Effector memory CD8-positive, alpha-beta T cell (primary cell): ENCODE measurements around the gene PCID2.
"Not testable (repeated sequence)": the region's sequence is repeated elsewhere in the genome, so short reads cannot be mapped to it uniquely, and the experiment has no call there.

Experiments
- ATAC-seq: fragments of 150-1000 bp; cut with Tn5 transposase; replicated peaks from 2 replicates; pipeline ENCODE4 v1.10.0; 2021; ENCODE audit warnings: mild to moderate bottlenecking, moderate library complexity
- DNase-seq, 3 experiments: peaks; one replicate each; pipeline ENCODE4 v3.0.0; 2021
- H3K27ac Mint-ChIP-seq, 2 donors: one replicate each; pipeline ENCODE4 v1.8.0; 2022; ENCODE audit warnings: mild to moderate bottlenecking in 2 of 2, mixed read lengths in 2 of 2, moderate library complexity in 2 of 2
- H3K27me3 Mint-ChIP-seq, 2 donors: one replicate each; pipeline ENCODE4 v1.8.0; 2022; ENCODE audit warnings: mixed read lengths in 2 of 2
- H3K36me3 Mint-ChIP-seq: one replicate; pipeline ENCODE4 v1.8.0; 2022; ENCODE audit warnings: mild to moderate bottlenecking, moderate library complexity, mixed read lengths; ENCODE audit not compliant: insufficient read depth
- H3K4me1 Mint-ChIP-seq, 2 donors: one replicate each; pipeline ENCODE4 v1.8.0; 2022; ENCODE audit warnings: low read depth in 2 of 2, mixed read lengths in 2 of 2
- H3K4me3 Mint-ChIP-seq, 2 donors: one replicate each; pipeline ENCODE4 v1.8.0; 2022; ENCODE audit warnings: mild to moderate bottlenecking in 2 of 2, mixed read lengths in 2 of 2, moderate library complexity in 2 of 2
- H3K9me3 Mint-ChIP-seq, 2 donors: one replicate each; pipeline ENCODE4 v1.8.0; 2022; ENCODE audit warnings: mixed read lengths in 2 of 2
- total RNA-seq, 9 experiments: gene quantifications; one replicate each; lab custom pipeline; 2026; lab: John Stamatoyannopoulos, UW

The PCID2 gene
- 47.7 to 95.4 (median 74.3) reads per million in 9 experiments for total RNA-seq

DNA sequence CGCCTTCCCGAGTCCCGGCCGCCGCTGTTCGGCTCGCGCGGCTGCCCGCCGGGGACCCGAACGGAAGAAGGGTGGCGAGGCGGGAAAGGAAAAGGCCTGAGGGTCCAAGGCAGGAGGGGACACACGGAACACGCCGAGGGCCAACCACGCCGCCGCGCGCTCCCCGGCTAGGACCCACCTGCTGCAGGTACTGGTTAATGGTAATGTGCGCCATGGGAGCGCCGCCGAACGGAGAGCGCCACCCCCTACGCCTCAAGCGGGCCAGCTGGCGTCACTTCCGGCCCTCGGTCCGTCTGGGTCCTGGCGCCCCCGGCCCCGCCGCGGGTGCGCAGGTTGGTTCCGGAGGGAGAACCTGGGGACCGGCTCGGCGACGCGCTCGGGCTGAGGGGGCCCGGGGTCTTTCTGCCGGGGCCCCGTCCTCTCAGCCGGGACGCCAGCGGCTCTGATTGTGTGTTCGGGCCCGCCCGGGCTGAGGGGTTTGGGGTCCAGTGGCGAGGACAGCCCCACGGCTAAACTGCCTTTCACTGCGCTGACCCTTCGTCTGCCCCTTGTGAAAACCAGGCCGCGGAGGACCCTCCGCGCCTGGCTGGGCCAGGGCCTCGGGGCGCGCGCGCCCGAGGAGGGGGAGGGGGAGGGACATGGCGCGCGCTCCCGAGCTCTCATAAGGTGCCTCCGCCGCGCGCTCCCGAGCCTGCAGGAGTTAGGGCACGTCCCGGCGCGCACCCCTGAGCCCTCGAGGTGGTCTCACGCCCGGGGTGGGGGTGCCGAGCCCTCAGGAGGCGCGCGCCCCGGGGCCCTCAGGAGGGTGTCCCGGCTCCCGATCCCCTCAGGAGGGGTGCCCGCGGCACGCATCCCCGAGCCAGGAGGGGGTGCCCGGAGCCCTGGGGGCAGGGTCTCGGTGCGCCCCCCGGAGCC is at the start of gene PCID2:
TSS of gene PCID2 (minus strand) at position 249 of the 915 bp plus-strand sequence. CDS start at position 214, 35 bp downstream.
- peak within 1 kb of the TSS; percentile 79 to 85 for H3K4me3 Mint-ChIP-seq
- peaks cover 28% of the 10 kb centered on the region for H3K36me3 Mint-ChIP-seq
- no peaks in the 10 kb centered on the region for H3K9me3 Mint-ChIP-seq
- no peaks in the 10 kb centered on the region for H3K27me3 Mint-ChIP-seq
- peak; percentile 69 for ATAC-seq
- peak; percentile 88 to 96 (median 95) for DNase-seq
- H3K4me1 Mint-ChIP-seq, result peaks cover 44 to 51% of the 10 kb centered on the region in 2 donors
- peak within 1 kb of the TSS; percentile 91 to 96 for H3K27ac Mint-ChIP-seq

DNA sequence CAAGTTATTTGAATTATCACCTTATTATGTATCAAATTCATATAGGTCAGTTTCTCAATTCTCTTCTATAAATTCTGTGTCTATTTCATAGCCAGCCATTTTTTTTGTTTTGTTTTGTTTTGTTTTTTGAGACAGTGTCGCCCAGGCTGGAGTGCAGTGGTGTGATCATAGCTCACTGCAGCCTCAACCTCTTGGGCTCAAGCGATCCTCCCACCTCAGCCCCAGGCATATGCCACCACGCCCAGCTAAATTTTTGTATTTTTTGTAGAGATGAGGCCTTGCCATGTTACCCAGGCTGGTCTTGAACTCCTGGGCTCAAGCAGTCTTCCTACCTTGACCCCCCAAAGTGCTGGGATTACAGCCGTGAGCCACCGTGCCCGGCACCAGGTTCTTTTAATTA is 49.4 kb upstream of the PCID2 start:
- H3K4me1 Mint-ChIP-seq, result not testable (repeated sequence)
- Mint-ChIP-seq H3K27ac (peak overlapping the region in 1 of 2 donors; percentile 35), H3K36me3 (peaks cover 79% of the 10 kb centered on the region)

DNA sequence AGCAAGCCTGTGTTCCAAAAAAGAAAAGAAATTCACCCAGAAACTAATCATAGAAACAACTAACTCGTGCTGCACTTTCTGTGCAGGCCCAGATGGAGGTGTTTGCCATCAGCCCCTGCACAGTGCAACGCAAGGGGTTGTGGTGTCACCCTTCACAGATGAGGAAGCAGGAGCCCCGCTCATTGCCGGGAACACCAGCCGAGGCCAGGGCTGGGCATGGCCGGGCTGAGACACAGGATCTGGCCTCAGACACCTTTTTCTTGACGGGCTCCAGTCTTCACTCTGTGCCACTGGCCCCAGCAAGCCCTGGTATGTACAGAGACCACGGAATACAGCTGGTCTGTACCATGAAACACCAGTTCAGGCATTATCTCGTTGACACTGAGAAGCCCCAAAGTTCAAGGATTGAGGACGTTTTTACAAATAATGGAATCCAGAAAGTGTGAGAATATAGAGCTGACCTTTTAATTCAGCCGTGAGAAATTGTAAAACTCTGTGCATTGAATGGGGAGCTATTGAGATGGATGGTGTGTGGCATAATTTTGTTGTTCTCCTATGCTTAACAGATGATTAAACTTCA is 44.1 kb upstream of the PCID2 start:
- Mint-ChIP-seq H3K4me3 (no peak overlapping the region), H3K9me3 (no peaks in the 10 kb centered on the region), H3K4me1 (peaks cover 0 to 5% of the 10 kb centered on the region in 2 donors), H3K27ac (peak overlapping the region in 1 of 2 donors; percentile 11), H3K27me3 (no peaks in the 10 kb centered on the region), H3K36me3 (peaks cover 77% of the 10 kb centered on the region)
- ATAC-seq (no peak), DNase-seq (no peak)

More for the DNA sequence above, 49.4 kb upstream of the PCID2 start:
- not testable (repeated sequence) for ATAC-seq, DNase-seq, H3K9me3 Mint-ChIP-seq, H3K27me3 Mint-ChIP-seq, H3K4me3 Mint-ChIP-seq

DNA sequence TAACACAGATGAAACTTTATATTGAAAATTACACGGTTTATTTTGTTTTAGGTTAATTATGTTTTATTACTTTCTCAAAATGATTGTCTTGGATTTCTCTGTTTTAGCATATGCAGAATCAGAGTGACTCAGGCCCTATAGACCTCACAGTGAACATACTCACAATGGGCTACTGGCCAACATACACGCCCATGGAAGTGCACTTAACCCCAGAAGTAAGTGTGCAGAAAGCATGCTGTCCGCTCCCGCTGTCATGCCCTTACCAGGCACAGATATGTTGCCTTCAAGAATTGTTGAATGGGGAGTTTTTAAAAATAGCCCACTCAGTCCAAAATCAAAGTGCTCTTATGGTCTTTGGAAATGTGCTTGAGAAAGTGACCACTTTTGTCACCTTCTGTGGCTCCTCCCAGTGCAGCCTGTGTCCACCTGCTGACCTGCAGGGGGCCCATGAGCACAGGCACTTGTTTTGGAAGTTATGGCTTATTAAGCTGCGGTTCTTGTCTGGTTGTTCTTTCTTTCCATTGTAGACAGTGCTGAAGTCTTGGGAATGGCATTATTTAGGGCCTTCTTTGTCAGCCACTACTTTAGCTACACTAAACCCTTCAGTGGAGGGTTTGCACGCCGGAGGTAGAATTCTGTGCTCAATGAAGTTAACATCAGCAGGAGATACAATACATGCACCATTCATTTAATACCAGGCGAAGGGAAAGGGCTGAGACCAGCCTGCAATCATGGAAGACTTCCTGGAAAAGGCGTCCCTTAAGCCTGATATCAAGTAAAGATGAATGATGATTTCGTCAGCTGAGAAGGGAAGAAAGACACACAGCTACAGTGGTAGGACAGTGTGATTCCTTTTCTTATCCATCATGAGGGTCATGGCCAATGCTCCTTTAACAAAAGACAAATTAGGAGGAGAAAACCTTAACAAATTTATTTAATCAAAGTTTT is 37.7 kb upstream of the PCID2 start:
- Mint-ChIP-seq H3K9me3 (no peaks in the 10 kb centered on the region), H3K4me3 (no peak overlapping the region), H3K4me1 (no peaks in the 10 kb centered on the region), H3K27ac (no peak overlapping the region), H3K36me3 (peaks cover 85% of the 10 kb centered on the region), H3K27me3 (no peaks in the 10 kb centered on the region)
- no peak for DNase-seq
- ATAC-seq, result no peak

DNA sequence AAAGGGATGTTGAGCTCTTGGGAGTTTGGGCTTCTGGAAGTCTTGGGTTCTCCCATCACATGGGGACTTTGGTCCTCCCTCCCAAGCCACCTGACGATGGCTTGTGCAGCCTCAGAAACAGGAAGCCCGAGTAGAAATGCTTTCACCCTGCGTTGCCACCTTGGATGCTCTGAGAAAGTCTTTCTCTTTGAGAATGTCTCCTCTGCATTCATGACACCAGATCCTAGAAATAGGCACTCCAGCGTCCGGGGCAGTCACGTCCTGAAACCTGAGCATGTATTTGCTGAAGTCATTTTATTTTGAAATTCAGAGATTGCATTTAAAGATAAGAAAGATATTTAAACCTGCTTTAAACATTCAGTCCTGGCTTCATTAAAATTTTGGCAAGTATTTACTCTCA is 35.4 kb upstream of the PCID2 start:
- H3K27me3 Mint-ChIP-seq, result no peaks in the 10 kb centered on the region
- ATAC-seq, result no peak
- no peaks in the 10 kb centered on the region for H3K9me3 Mint-ChIP-seq
- no peak overlapping the region for H3K27ac Mint-ChIP-seq
- H3K4me3 Mint-ChIP-seq, result no peak overlapping the region
- H3K36me3 Mint-ChIP-seq, result peaks cover 87% of the 10 kb centered on the region
- DNase-seq, result no peak
- H3K4me1 Mint-ChIP-seq, result no peaks in the 10 kb centered on the region

DNA sequence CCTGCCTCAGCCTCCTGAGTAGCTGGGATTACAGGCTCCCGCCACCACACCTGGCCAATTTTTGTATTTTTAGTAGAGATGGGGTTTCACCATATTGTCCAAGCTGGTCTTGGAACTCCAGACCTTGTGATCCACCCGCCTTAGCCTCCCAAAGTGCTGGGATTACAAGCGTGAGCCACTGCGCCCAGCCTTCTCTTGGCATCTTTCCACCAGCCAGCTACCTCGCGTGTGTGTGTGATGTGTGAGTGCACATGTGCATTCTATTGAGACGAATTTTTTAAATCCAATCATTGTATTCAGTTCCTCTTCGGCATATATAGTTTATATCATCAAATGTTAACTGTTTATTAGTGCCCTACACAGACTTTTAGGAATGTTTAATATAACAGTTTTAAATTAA is 33.2 kb upstream of the PCID2 start:
- not testable (repeated sequence) for H3K9me3 Mint-ChIP-seq, DNase-seq, ATAC-seq, H3K27me3 Mint-ChIP-seq, H3K4me3 Mint-ChIP-seq, H3K27ac Mint-ChIP-seq, H3K4me1 Mint-ChIP-seq
- H3K36me3 Mint-ChIP-seq, result peaks cover 85% of the 10 kb centered on the region

DNA sequence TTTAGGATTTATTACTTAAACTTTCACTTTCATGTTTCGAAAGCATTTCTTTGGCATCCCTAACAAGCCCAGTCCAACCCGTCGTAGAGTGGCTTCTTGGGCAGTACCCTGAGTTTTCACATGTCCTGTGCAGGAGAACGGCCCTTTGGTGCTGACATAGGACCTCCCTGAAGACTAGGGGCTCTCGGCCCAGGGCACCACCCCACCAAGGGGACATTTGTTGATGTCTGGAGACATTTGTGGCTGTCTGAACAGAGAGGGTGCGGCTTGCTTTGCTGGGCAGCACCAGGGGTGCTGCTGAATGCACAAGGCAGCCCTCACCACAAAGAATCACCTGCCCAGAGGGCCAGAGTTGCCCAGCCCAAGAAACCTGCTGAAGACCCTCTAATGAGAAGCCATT is 31.5 kb upstream of the PCID2 start:
- Mint-ChIP-seq H3K36me3 (peaks cover 86% of the 10 kb centered on the region), H3K4me3 (no peak overlapping the region), H3K4me1 (peaks cover 0 to 3% of the 10 kb centered on the region in 2 donors), H3K9me3 (no peaks in the 10 kb centered on the region), H3K27ac (no peak overlapping the region), H3K27me3 (no peaks in the 10 kb centered on the region)
- DNase-seq (no peak), ATAC-seq (no peak)

DNA sequence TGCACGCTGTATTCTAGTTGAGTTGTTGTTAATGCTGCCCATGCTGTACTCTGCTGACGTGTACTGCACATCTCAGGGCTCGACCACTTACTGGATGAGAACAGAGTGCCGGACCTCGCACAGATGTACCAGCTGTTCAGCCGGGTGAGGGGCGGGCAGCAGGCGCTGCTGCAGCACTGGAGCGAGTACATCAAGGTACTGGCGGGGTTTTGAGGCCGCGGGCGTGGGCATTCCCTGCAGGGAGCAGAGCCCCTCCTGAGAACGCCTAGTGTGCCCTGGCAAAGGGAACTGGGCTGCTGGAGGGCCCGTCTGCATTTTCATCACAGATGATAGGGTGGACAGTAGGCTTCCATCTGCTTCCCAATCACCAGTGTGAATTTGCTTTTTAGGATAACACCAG is 30.9 kb upstream of the PCID2 start:
- Mint-ChIP-seq H3K4me1 (peaks cover 0 to 3% of the 10 kb centered on the region in 2 donors), H3K9me3 (no peaks in the 10 kb centered on the region), H3K36me3 (peaks cover 85% of the 10 kb centered on the region), H3K27me3 (no peaks in the 10 kb centered on the region), H3K27ac (no peak overlapping the region), H3K4me3 (no peak overlapping the region)
- ATAC-seq (no peak), DNase-seq (no peak)

DNA sequence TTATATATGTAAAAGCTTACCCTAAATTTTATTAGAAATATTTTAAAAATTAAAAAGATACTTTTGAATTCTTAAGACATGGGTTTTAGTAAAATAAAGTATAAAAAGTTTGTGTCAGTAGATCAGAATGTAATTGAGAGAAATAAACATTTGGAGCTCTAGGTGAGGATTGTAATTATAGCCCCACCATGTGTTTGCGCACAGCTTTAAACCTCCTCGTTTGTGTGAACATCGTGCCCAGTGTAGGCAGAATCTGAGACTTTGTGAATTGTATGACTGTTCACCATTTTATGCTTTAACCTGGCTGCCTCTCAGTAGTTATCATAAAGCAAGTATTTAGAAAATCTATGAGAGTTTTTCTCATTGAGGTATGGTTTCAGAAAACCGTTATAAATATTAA is 30.1 kb upstream of the PCID2 start:
- Mint-ChIP-seq H3K27ac (no peak overlapping the region), H3K36me3 (peaks cover 77% of the 10 kb centered on the region), H3K4me3 (no peak overlapping the region), H3K27me3 (no peaks in the 10 kb centered on the region), H3K4me1 (peaks cover 0 to 3% of the 10 kb centered on the region in 2 donors), H3K9me3 (no peaks in the 10 kb centered on the region)
- no peak for ATAC-seq
- DNase-seq, result no peak

DNA sequence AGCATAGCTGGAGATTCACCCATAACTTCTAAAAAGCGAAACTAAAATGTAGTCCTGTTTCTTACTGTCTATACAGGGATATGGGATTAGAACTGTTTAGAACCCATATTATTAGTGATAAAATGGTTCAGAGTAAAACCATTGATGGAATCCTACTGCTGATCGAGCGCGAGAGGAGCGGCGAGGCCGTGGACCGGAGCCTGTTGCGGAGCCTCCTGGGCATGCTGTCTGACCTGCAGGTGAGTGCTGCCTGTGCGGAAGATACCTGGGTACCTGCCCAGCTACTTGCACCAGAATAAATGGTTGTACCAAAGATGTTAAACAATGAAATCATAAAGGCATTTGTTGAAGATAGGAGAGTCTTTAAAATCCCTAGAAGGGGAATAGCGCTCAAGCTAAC is 24.6 kb upstream of the PCID2 start:
- ATAC-seq (no peak), DNase-seq (no peak)
- peaks cover 73% of the 10 kb centered on the region for H3K36me3 Mint-ChIP-seq
- H3K27ac Mint-ChIP-seq, result no peak overlapping the region
- no peak overlapping the region for H3K4me3 Mint-ChIP-seq
- no peaks in the 10 kb centered on the region for H3K9me3 Mint-ChIP-seq
- H3K27me3 Mint-ChIP-seq, result no peaks in the 10 kb centered on the region
- peaks cover under 1 to 5% of the 10 kb centered on the region in 2 donors for H3K4me1 Mint-ChIP-seq

DNA sequence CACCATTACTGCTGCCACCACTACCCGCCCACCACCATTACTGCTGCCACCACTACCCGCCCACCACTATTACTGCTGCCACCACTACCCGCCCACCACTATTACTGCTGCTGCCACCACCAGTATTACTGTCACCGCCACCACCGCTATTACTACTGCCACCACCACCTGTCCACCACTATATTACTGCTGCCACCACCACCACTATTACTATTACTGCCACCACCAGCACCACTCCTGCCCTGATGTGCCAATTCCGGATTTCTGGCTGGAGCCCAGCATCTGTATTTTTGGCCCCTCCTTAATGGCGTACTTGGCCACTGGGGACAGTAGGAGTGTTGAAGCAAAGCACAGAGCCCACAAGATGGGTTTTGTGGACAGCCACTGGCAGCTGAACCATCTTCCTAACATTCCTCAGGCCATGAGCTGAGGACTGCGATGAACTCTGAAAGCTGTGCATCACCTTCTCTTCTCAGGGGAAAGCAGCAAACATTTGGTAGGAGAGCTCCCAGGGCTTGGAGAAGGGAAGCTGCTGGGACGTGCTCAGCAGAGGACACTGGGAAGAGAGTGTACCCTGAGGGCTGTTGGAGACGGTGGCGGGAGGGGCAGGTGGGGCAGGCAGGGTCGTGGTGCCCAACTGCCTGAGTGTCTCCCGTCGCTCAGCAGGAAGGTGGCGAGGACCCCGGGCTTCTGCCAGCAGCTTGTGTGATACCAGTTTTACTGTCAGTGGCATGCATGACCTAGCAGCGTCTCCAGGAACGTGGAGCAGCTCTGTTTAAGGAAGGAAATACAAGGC is 23.9 kb upstream of the PCID2 start:
- H3K27me3 Mint-ChIP-seq, result no peaks in the 10 kb centered on the region
- ATAC-seq (no peak), DNase-seq (no peak)
- no peaks in the 10 kb centered on the region for H3K9me3 Mint-ChIP-seq
- H3K36me3 Mint-ChIP-seq, result peaks cover 75% of the 10 kb centered on the region
- H3K4me1 Mint-ChIP-seq, result peaks cover 3 to 5% of the 10 kb centered on the region in 2 donors
- peak overlapping the region in 1 of 2 donors; percentile 65 for H3K27ac Mint-ChIP-seq
- H3K4me3 Mint-ChIP-seq, result no peak overlapping the region

DNA sequence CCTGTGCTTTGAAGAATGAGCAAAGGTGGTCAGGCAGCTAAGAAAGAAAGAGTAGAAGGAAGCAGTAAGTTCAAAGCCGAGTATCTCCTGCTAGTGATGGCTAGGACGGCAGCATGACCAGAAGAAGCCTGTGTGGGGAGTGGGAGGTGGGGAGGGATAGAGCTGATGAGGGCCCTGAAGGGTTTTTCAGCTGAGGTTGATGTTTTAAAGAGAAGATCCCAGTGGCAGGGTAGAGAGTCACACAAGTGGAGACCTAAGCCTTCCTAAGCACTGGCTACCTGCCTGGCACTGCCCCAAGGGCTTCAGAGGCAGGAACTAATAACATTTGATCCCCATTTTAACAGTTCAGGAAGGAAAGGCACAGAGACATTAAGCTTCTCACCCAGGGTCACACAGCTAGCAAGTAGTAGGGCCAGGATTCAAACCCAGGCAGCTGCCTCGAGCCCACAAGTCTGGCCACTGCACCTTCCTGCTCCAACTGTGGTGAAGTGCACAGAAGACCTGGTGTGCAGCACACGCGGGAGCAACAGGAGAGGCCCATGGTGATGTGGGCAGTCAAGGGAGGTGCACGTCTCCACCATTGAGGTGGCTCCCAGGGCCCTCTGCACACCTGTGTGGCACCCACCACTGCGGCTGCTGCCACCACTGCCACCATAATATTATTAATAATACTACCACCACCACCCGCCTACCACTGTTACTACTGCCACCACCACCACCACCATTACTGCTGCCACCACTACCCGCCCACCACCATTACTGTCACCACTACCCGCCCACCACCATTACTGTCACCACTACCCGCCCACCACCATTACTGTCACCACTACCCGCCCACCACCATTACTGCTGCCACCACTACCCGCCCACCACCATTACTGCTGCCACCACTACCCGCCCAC is 23.1 kb upstream of the PCID2 start:
- Mint-ChIP-seq H3K27ac (peak overlapping the region; percentile 59 to 71), H3K9me3 (no peaks in the 10 kb centered on the region), H3K27me3 (no peaks in the 10 kb centered on the region), H3K36me3 (peaks cover 74% of the 10 kb centered on the region), H3K4me1 (peaks cover 6 to 8% of the 10 kb centered on the region in 2 donors), H3K4me3 (no peak overlapping the region)
- ATAC-seq (no peak), DNase-seq (no peak)
